GM23338 (cell line): ENCODE measurements around the gene SUOX. TPM values are rescaled to one million over a fixed set of nuclear protein-coding genes. Genes with fewer than 3 reads are reported as not detected.

Experiments used
- ATAC-seq: fragments of 200-7000 bp; cut with Tn5 transposase; 3 replicates; pipeline ENCODE4 v1.9.1; 2020
- DNase-seq: peaks from one replicate; pipeline ENCODE4 v3.0.0-alpha.2; 2015; ENCODE audit warnings: low spot score
- H2AFZ ChIP-seq: fragments of 200-600 bp; sonication (generic); 2 replicates; pipeline ENCODE4 v1.8.0; 2016; ENCODE audit warnings: antibody characterized with exemption, mild to moderate bottlenecking, moderate library complexity
- H3F3A ChIP-seq: fragments of 200-600 bp; sonication (generic); replicated peaks from 2 replicates; pipeline ENCODE4 v1.8.0; 2017; ENCODE audit warnings: antibody characterized with exemption, mixed run types, low read depth
- H3K27ac ChIP-seq: fragments of 200-600 bp; sonication (generic); 2 replicates; pipeline ENCODE4 v1.6.1; 2016; ENCODE audit warnings: low read depth
- H3K27me3 ChIP-seq: fragments of 200-600 bp; sonication (generic); 2 replicates; pipeline ENCODE4 v1.8.0; 2016; ENCODE audit warnings: mild to moderate bottlenecking, mixed run types, moderate library complexity; ENCODE audit not compliant: insufficient read depth
- H3K36me3 ChIP-seq: fragments of 200-600 bp; sonication (generic); 2 replicates; pipeline ENCODE4 v1.8.0; 2016; ENCODE audit warnings: mild to moderate bottlenecking; ENCODE audit not compliant: insufficient read depth
- H3K4me1 ChIP-seq: fragments of 200-600 bp; sonication (generic); 2 replicates; pipeline ENCODE4 v1.8.0; 2016; ENCODE audit warnings: mild to moderate bottlenecking, moderate library complexity; ENCODE audit not compliant: insufficient read depth
- H3K4me2 ChIP-seq: fragments of 200-600 bp; sonication (generic); 2 replicates; pipeline ENCODE4 v1.7.1; 2017; ENCODE audit warnings: mixed run types
- H3K4me3 ChIP-seq: fragments of 200-600 bp; sonication (generic); 2 replicates; pipeline ENCODE4 v1.6.1; 2016; ENCODE audit warnings: mixed run types
- H3K79me2 ChIP-seq: fragments of 200-600 bp; sonication (generic); replicated peaks from 2 replicates; pipeline ENCODE4 v1.8.0; 2017; ENCODE audit warnings: mild to moderate bottlenecking; ENCODE audit not compliant: insufficient read depth
- H3K9me2 ChIP-seq: fragments of 200-600 bp; sonication (generic); 2 replicates; pipeline ENCODE4 v1.8.0; 2017; ENCODE audit not compliant: insufficient read depth
- H4K20me1 ChIP-seq: fragments of 200-600 bp; sonication (generic); replicated peaks from 2 replicates; pipeline ENCODE4 v1.8.0; 2017; ENCODE audit warnings: mild to moderate bottlenecking; ENCODE audit not compliant: insufficient read depth
- H3K27ac Mint-ChIP-seq: 2 replicates; pipeline ENCODE4 v1.8.0; 2020; ENCODE audit warnings: inconsistent platforms, mild to moderate bottlenecking, moderate library complexity, mixed read lengths
- H3K27me3 Mint-ChIP-seq: 3 replicates; pipeline ENCODE4 v1.8.0; 2022; ENCODE audit warnings: low read depth, mild to moderate bottlenecking, moderate library complexity, mixed read lengths, inconsistent platforms; ENCODE audit not compliant: insufficient read depth, poor library complexity
- H3K36me3 Mint-ChIP-seq: 3 replicates; pipeline ENCODE4 v1.8.0; 2021; ENCODE audit warnings: low read depth, mild to moderate bottlenecking, inconsistent platforms, moderate library complexity, mixed read lengths
- H3K4me1 Mint-ChIP-seq: 3 replicates; pipeline ENCODE4 v1.8.0; 2020; ENCODE audit warnings: mild to moderate bottlenecking, inconsistent platforms, mixed read lengths
- H3K4me3 Mint-ChIP-seq: 3 replicates; pipeline ENCODE4 v1.8.0; 2021; ENCODE audit warnings: moderate library complexity, mild to moderate bottlenecking, inconsistent platforms, mixed read lengths
- H3K9me3 Mint-ChIP-seq: 3 replicates; pipeline ENCODE4 v1.8.0; 2020; ENCODE audit warnings: moderate library complexity, mild to moderate bottlenecking, inconsistent platforms, mixed read lengths
- CREB1 ChIP-seq: fragments of 250-450 bp; sonication (Bioruptor Pico); IDR thresholded peaks from 2 replicates; pipeline ENCODE4 v1.5.0; 2020; ENCODE audit warnings: low read depth, mild to moderate bottlenecking, moderate library complexity
- CTCF ChIP-seq, 2 experiments: fragments of 200-600 bp in 1 of 2; sonication (generic) in 1 of 2; conservative IDR thresholded peaks; 2 replicates each; pipeline versions ENCODE4 v1.5.1 to v1.6.1; 2016 to 2017; ENCODE audit warnings: antibody characterized with exemption in 2 of 2, low read depth in 2 of 2, mild to moderate bottlenecking in 2 of 2, moderate library complexity in 1 of 2
- ETS1 ChIP-seq: IDR thresholded peaks from 2 replicates; pipeline ENCODE4 v1.6.1; 2016; ENCODE audit warnings: antibody characterized with exemption
- EZH2 ChIP-seq: fragments of 200-600 bp; sonication (generic); IDR thresholded peaks from one replicate; pipeline ENCODE4 v1.8.0; 2017; ENCODE audit warnings: antibody characterized with exemption, mild to moderate bottlenecking, low read depth; ENCODE audit not compliant: unreplicated experiment
- EZH2phosphoT487 ChIP-seq: fragments of 200-600 bp; sonication (generic); IDR thresholded peaks from one replicate; pipeline ENCODE4 v1.8.1; 2018; ENCODE audit warnings: antibody characterized with exemption; ENCODE audit not compliant: unreplicated experiment
- JUNB ChIP-seq: IDR thresholded peaks from one replicate; pipeline ENCODE4 v1.6.1; 2016; ENCODE audit warnings: antibody characterized with exemption; ENCODE audit not compliant: unreplicated experiment
- NANOG ChIP-seq: IDR thresholded peaks from 2 replicates; pipeline ENCODE4 v1.6.1; 2016; ENCODE audit warnings: antibody characterized with exemption, borderline replicate concordance
- POLR2AphosphoS5 ChIP-seq: IDR thresholded peaks from 2 replicates; pipeline ENCODE4 v1.6.1; 2016; ENCODE audit warnings: antibody characterized with exemption, low read depth
- REST ChIP-seq: IDR thresholded peaks from one replicate; pipeline ENCODE4 v1.6.1; 2018; ENCODE audit warnings: antibody characterized with exemption; ENCODE audit not compliant: unreplicated experiment
- STAT1 ChIP-seq: IDR thresholded peaks from one replicate; pipeline ENCODE4 v1.6.1; 2016; ENCODE audit warnings: antibody characterized with exemption; ENCODE audit not compliant: unreplicated experiment
- ZNF114 ChIP-seq: fragments of 250-450 bp; sonication (Bioruptor Pico); IDR thresholded peaks from 2 replicates; pipeline ENCODE4 v1.5.0; 2020; ENCODE audit warnings: mild to moderate bottlenecking, moderate library complexity
- ZNF331 ChIP-seq: fragments of 250-450 bp; sonication (Bioruptor Pico); IDR thresholded peaks from 2 replicates; pipeline ENCODE4 v1.5.0; 2020; ENCODE audit warnings: low read depth, mild to moderate bottlenecking, moderate library complexity
- ZNF462 ChIP-seq: fragments of 250-450 bp; sonication (Bioruptor Pico); IDR thresholded peaks from 2 replicates; pipeline ENCODE4 v1.5.0; 2020; ENCODE audit warnings: mild to moderate bottlenecking, moderate library complexity
- polyA plus RNA-seq: library from polyadenylated mRNA; unstranded; fragments of >200 nt; fragmentation: Nextera tagmentation; extraction: Ambion mirVana; gene quantifications from 2 replicates; pipeline ENCODE4 v1.2.1, GENCODE V29; 2016
- total RNA-seq: library from RNA; depleted of rRNA; stranded (reverse); fragments of >200 nt; shearing (Covaris generic); gene quantifications from 2 replicates; pipeline ENCODE4 v1.2.3, GENCODE V29; 2014

Gene SUOX
- total and polyA plus RNA-seq, 2 experiments from 2014 or later: 14.0 to 27.5 TPM

GRCh38 chr12:56018356-56018755, 21.3 kb downstream of the SUOX start:
- TF ChIP-seq ZNF331 (CRISPR knock-in tag) (no peak), JUNB (no peak), ZNF114 (CRISPR knock-in tag) (no peak), ETS1 (no peak), CTCF (conservative IDR thresholded peaks at IDR 0.05; ENCODE audit: low read depth in 2 of 2) (no peak), NANOG (no peak), EZH2 (no peak), REST (no peak), CREB1 (CRISPR knock-in tag) (no peak), STAT1 (no peak), EZH2phosphoT487 (no peak), ZNF462 (no peak), POLR2AphosphoS5 (no peak)
- Histone ChIP-seq H3K27me3 (no peaks in the 10 kb centered on the region), H3K4me1 (peaks cover 22% of the 10 kb centered on the region), H3K27ac (no peak overlapping the region), H4K20me1 (no peaks in the 10 kb centered on the region), H3K36me3 (peaks cover 4% of the 10 kb centered on the region), H3K4me3 (no peak overlapping the region), H3K4me2 (no peak overlapping the region), H3K9me2 (no peaks in the 10 kb centered on the region), H3F3A (peaks cover 21% of the 10 kb centered on the region; the same call in 1 of the 2 replicates), H2AFZ (no peak overlapping the region), H3K79me2 (peaks cover 5% of the 10 kb centered on the region)
- ATAC-seq (no peak), DNase-seq (no peak)
- H3K9me3 Mint-ChIP-seq: no peaks in the 10 kb centered on the region; the same call in 2 of the 3 replicates
- peaks cover 28% of the 10 kb centered on the region for H3K4me1 Mint-ChIP-seq
- H3K4me3 Mint-ChIP-seq: no peak overlapping the region
- peaks cover 17% of the 10 kb centered on the region for H3K27me3 Mint-ChIP-seq
- H3K36me3 Mint-ChIP-seq: peaks cover 7% of the 10 kb centered on the region; the same call in 1 of the 3 replicates
- no peak overlapping the region for H3K27ac Mint-ChIP-seq
